Endodermal cell (in vitro differentiated cells): Measurements from ENCODE around the gene SS18L1. TPM values are rescaled to one million over a fixed set of nuclear protein-coding genes. Genes with fewer than 3 reads are reported as not detected.

Experiments used
- DNase-seq: peaks from one replicate; pipeline ENCODE4 v3.0.0-alpha.2; 2017
- H3K27ac ChIP-seq: 2 replicates; pipeline ENCODE4 v1.5.1; 2013; ENCODE audit warnings: mild to moderate bottlenecking, low read depth, low read length, moderate library complexity
- H3K27me3 ChIP-seq: 2 replicates; pipeline ENCODE4 v1.6.1; 2013; ENCODE audit warnings: mild to moderate bottlenecking, low read length, moderate library complexity; ENCODE audit not compliant: insufficient read depth, control insufficient read depth, poor library complexity, severe bottlenecking
- H3K36me3 ChIP-seq: 2 replicates; pipeline ENCODE4 v1.7.0; 2013; ENCODE audit warnings: mild to moderate bottlenecking, low read length, moderate library complexity; ENCODE audit not compliant: control insufficient read depth, insufficient read depth
- H3K4me1 ChIP-seq: one replicate; pipeline ENCODE4 v1.7.0; 2013; ENCODE audit warnings: low read length; ENCODE audit not compliant: control insufficient read depth, insufficient read depth
- H3K4me3 ChIP-seq: 2 replicates; pipeline ENCODE4 v1.5.1; 2013; ENCODE audit warnings: mild to moderate bottlenecking, low read length, moderate library complexity
- H3K9ac ChIP-seq: 2 replicates; pipeline ENCODE4 v1.6.1; 2013; ENCODE audit warnings: mild to moderate bottlenecking, low read length, moderate library complexity; ENCODE audit not compliant: poor library complexity, severe bottlenecking; ENCODE audit errors: extremely low read depth
- H3K9me3 ChIP-seq: 2 replicates; pipeline ENCODE4 v1.6.1; 2013; ENCODE audit warnings: mild to moderate bottlenecking, low read length, moderate library complexity; ENCODE audit not compliant: control insufficient read depth
- H3K27ac Mint-ChIP-seq: 2 replicates; pipeline ENCODE4 v1.8.0; 2020; ENCODE audit warnings: mixed read lengths
- H3K27me3 Mint-ChIP-seq: 2 replicates; pipeline ENCODE4 v1.8.0; 2021; ENCODE audit warnings: mild to moderate bottlenecking, mixed read lengths; ENCODE audit not compliant: insufficient read depth
- H3K36me3 Mint-ChIP-seq: 2 replicates; pipeline ENCODE4 v1.8.0; 2020; ENCODE audit warnings: low read depth, mixed read lengths
- H3K4me1 Mint-ChIP-seq: 2 replicates; pipeline ENCODE4 v1.8.0; 2020; ENCODE audit warnings: mixed read lengths
- H3K4me3 Mint-ChIP-seq: 2 replicates; pipeline ENCODE4 v1.8.0; 2020; ENCODE audit warnings: mild to moderate bottlenecking, moderate library complexity, mixed read lengths
- H3K9me3 Mint-ChIP-seq: 2 replicates; pipeline ENCODE4 v1.8.0; 2020; ENCODE audit warnings: mild to moderate bottlenecking, mixed read lengths
- WGBS, 2 experiments: methylation state at CpG; one replicate each; pipeline versions ENCODE4 v1.1.5 to v1.1.7; 2013; ENCODE audit warnings: missing lambda C conversion rate in 2 of 2, mixed read lengths in 1 of 2; ENCODE audit not compliant: insufficient coverage in 1 of 2, insufficient read length in 1 of 2; 5-methylcytosine and 5-hydroxymethylcytosine counted together
- total RNA-seq, 2 donors: library from RNA; stranded (reverse); fragmentation: NEBNext Ultra II Directional in 1 of 2; extraction: Animal tissue kit (Norgen Biotek cat#: 25700) in 1 of 2; gene quantifications; 2 replicates in 1 of 2; 3 replicates in 1 of 2; pipeline ENCODE4 v1.2.1, GENCODE V29; 2021
- TF ChIP-seq, protein P1 (sequence below): fragments of 200-600 bp; sonication (generic); conservative IDR thresholded peaks from 2 replicates; pipeline ENCODE4 v1.5.0; 2021; ENCODE audit warnings: antibody characterized with exemption, mild to moderate bottlenecking

SS18L1 gene
- total RNA-seq, 2 donors from 2014 or later: 23.2 to 28.8 TPM

DNA sequence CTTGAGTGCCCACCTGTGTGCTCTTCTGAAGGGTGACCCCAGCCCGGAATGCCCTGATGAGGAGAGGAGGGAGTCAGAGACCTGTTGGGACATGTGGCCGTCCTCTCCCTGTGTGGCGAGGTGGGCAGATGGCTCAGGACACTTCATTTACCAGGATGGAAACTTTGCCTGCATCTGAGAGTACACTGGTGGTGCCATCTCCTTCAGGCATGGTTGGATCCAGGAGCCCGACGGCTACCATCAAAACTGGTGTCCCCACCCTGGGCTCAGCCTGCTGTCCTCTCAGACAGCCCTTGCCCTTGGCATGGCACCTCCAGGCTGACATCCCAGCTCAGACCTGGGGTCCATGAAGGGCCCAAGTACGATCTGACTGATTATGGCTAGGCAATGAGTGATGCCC lies 87.7 kb downstream of the SS18L1 start:
- Histone ChIP-seq H3K9me3 (no peaks in the 10 kb centered on the region), H3K4me3 (no peak overlapping the region), H3K9ac (no peak overlapping the region), H3K27ac (no peak overlapping the region), H3K27me3 (peaks cover 4% of the 10 kb centered on the region), H3K36me3 (no peaks in the 10 kb centered on the region), H3K4me1 (no peaks in the 10 kb centered on the region)
- WGBS, 2 experiments: 61 to 75% methylated on average over 4 to 6 of the region's 6 CpGs
- no peaks in the 10 kb centered on the region for H3K4me1 Mint-ChIP-seq
- no peak overlapping the region for H3K4me3 Mint-ChIP-seq
- no peaks in the 10 kb centered on the region for H3K36me3 Mint-ChIP-seq
- H3K9me3 Mint-ChIP-seq: peaks cover 1% of the 10 kb centered on the region
- no peak overlapping the region for H3K27ac Mint-ChIP-seq
- H3K27me3 Mint-ChIP-seq: peaks cover 4% of the 10 kb centered on the region
- TF ChIP-seq, protein P1, sequence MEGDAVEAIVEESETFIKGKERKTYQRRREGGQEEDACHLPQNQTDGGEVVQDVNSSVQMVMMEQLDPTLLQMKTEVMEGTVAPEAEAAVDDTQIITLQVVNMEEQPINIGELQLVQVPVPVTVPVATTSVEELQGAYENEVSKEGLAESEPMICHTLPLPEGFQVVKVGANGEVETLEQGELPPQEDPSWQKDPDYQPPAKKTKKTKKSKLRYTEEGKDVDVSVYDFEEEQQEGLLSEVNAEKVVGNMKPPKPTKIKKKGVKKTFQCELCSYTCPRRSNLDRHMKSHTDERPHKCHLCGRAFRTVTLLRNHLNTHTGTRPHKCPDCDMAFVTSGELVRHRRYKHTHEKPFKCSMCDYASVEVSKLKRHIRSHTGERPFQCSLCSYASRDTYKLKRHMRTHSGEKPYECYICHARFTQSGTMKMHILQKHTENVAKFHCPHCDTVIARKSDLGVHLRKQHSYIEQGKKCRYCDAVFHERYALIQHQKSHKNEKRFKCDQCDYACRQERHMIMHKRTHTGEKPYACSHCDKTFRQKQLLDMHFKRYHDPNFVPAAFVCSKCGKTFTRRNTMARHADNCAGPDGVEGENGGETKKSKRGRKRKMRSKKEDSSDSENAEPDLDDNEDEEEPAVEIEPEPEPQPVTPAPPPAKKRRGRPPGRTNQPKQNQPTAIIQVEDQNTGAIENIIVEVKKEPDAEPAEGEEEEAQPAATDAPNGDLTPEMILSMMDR: no peak
- DNase-seq: no peak

Other genes starting within 250 kb of the SS18L1 start
- gene TAF4, start 77.9 kb upstream of the SS18L1 start, total RNA-seq: 10 to 100 TPM; 25.5 to 39.9 TPM
- 10 to 100 TPM; 89.1 to 91.1 TPM for gene LSM14B, start 21.3 kb upstream of the SS18L1 start, total RNA-seq
- gene PSMA7, start 375 bp upstream of the SS18L1 start, total RNA-seq: 100 to 1,000 TPM; 279 to 280 TPM
- gene MTG2, start 39.3 kb downstream of the SS18L1 start, total RNA-seq: 10 to 100 TPM; 28.2 to 29.6 TPM
- gene HRH3, start 76.5 kb downstream of the SS18L1 start, total RNA-seq: under 1 TPM in 1 of 2 donors, not detected in 1; 0.44 TPM
- gene OSBPL2, start 94.8 kb downstream of the SS18L1 start, total RNA-seq: 10 to 100 TPM; 46.7 to 50.3 TPM
- 100 to 1,000 TPM; 105 to 106 TPM for gene ADRM1, start 159.2 kb downstream of the SS18L1 start, total RNA-seq
- gene LAMA5, start 223.5 kb downstream of the SS18L1 start, total RNA-seq: 100 to 1,000 TPM; 315 to 369 TPM
- 1,000 to 10,000 TPM; 1,288 to 1,382 TPM for gene RPS21, start 243.3 kb downstream of the SS18L1 start, total RNA-seq